HepG2 (cell line): ENCODE results near the gene PRR20G. TPM values are rescaled to one million over a fixed set of nuclear protein-coding genes. Genes with fewer than 3 reads are reported as not detected.

Experiments
- ATAC-seq: fragments of 200-7000 bp; cut with Tn5 transposase; 3 replicates; pipeline ENCODE4 v1.9.1; 2020; ENCODE audit warnings: mild to moderate bottlenecking, moderate library complexity
- BruUV-seq: library from RNA; stranded (reverse); fragments of 400-500 nt; replicated peaks from 2 replicates; lab custom pipeline; 2021; lab: Mats Ljungman, UMichigan
- CTCF ChIA-PET: fragments of 300-600 bp; formaldehyde crosslinking; extraction: SDS; loops from one replicate; lab custom pipeline; 2021; ENCODE audit warnings: low total read pairs, inconsistent platforms, low intra/inter-chr PET ratio; lab: Yijun Ruan, JAX
- POLR2A ChIA-PET: fragments of 350-600 bp; sonication (Branson Sonifier 250); formaldehyde crosslinking; loops from one replicate; lab custom pipeline; 2020; ENCODE audit warnings: antibody characterized with exemption, inconsistent platforms; lab: Yijun Ruan, JAX
- DNase-seq: peaks from one replicate; pipeline ENCODE4 v3.0.0-alpha.2; 2015; ENCODE audit warnings: low spot score
- FAIRE-seq: peaks from 3 replicates; lab custom pipeline; 2011; peaks lifted over from hg19 to GRCh38; lab: Jason Lieb, UNC
- H2AFZ ChIP-seq: one replicate; pipeline ENCODE4 v1.6.1; 2011; ENCODE audit warnings: low read length, inconsistent platforms
- H3K27ac ChIP-seq: fragments of 300-600 bp; 3 replicates; pipeline ENCODE4 v1.8.0; 2011; ENCODE audit warnings: mixed run types, mild to moderate bottlenecking, mixed read lengths, low read length, inconsistent platforms; ENCODE audit not compliant: insufficient read depth; ENCODE audit errors: extremely low read length
- H3K27me3 ChIP-seq, 2 experiments: fragments of 200-600 bp in 1 of 2; 2 replicates in 1 of 2; 3 replicates in 1 of 2; pipeline versions ENCODE4 v1.6.0 to v1.8.0; 2011; ENCODE audit warnings: low read length in 2 of 2, mild to moderate bottlenecking in 2 of 2, moderate library complexity in 2 of 2, inconsistent platforms in 1 of 2; ENCODE audit not compliant: insufficient read depth in 2 of 2, control insufficient read depth in 1 of 2
- H3K36me3 ChIP-seq, 2 experiments: fragments of 200-600 bp in 1 of 2; replicated peaks in 1 of 2; 2 replicates in 1 of 2; 3 replicates in 1 of 2; pipeline versions ENCODE4 v1.5.1 to v1.8.0; 2011; ENCODE audit warnings: low read length in 2 of 2, inconsistent platforms in 1 of 2; ENCODE audit not compliant: insufficient read depth in 2 of 2, control insufficient read depth in 1 of 2
- H3K4me1 ChIP-seq: 2 replicates; pipeline ENCODE4 v1.5.1; 2012; ENCODE audit warnings: low read length, inconsistent platforms; ENCODE audit not compliant: insufficient read depth
- H3K4me2 ChIP-seq: 2 replicates; pipeline ENCODE4 v1.6.0; 2011; ENCODE audit warnings: low read depth, low read length, inconsistent platforms
- H3K4me3 ChIP-seq, 3 experiments: fragments of 200-600 bp in 1 of 3; sonication (generic), shearing (Covaris generic) in 1 of 3; replicated peaks in 1 of 3; 2 replicates each; pipeline ENCODE4 v1.5.1; 2011 to 2016; ENCODE audit warnings: low read length in 3 of 3, inconsistent platforms in 2 of 3, low read depth in 2 of 3, mild to moderate bottlenecking in 2 of 3, control low read depth in 1 of 3, mixed read lengths in 1 of 3; ENCODE audit not compliant: insufficient read depth in 1 of 3
- H3K79me2 ChIP-seq: one replicate; pipeline ENCODE4 v1.6.1; 2011; ENCODE audit warnings: low read length, inconsistent platforms; ENCODE audit not compliant: insufficient read depth
- H3K9ac ChIP-seq: 2 replicates; pipeline ENCODE4 v1.6.0; 2011; ENCODE audit warnings: mild to moderate bottlenecking, low read depth, low read length, inconsistent platforms; ENCODE audit not compliant: insufficient read depth
- H3K9me3 ChIP-seq: 2 replicates; pipeline ENCODE4 v1.5.1; 2012; ENCODE audit warnings: mild to moderate bottlenecking, low read length
- H4K20me1 ChIP-seq: 2 replicates; pipeline ENCODE4 v1.6.0; 2011; ENCODE audit warnings: inconsistent platforms, mild to moderate bottlenecking, low read length, moderate library complexity; ENCODE audit not compliant: insufficient read depth
- CBX1 ChIP-seq: IDR thresholded peaks from one replicate; pipeline ENCODE4 v1.6.1; 2016; ENCODE audit warnings: antibody characterized with exemption, low read depth
- CENPT ChIP-seq: sonication (generic); formaldehyde crosslinking; IDR thresholded peaks from 2 replicates; pipeline ENCODE4 v1.8.0; 2022; ENCODE audit warnings: low read depth, mild to moderate bottlenecking, moderate library complexity, missing genetic modification reagents
- CTCF ChIP-seq: sonication (generic); formaldehyde crosslinking; IDR thresholded peaks from 2 replicates; pipeline ENCODE4 v1.5.0; 2020; ENCODE audit warnings: mild to moderate bottlenecking, missing genetic modification reagents, moderate library complexity
- DMAP1 ChIP-seq: IDR thresholded peaks from 2 replicates; pipeline ENCODE4 v1.6.1; 2016
- ETS1 ChIP-seq: sonication (generic); formaldehyde crosslinking; IDR thresholded peaks from 2 replicates; pipeline ENCODE4 v1.4.0; 2020; ENCODE audit warnings: missing genetic modification reagents
- GABPB1 ChIP-seq: IDR thresholded peaks from 2 replicates; pipeline ENCODE4 v1.6.1; 2016; ENCODE audit warnings: mild to moderate bottlenecking, missing genetic modification reagents, moderate library complexity, missing compliant biosample characterization
- TRAFD1 ChIP-seq: sonication (generic); formaldehyde crosslinking; IDR thresholded peaks from 2 replicates; pipeline ENCODE4 v1.5.1; 2020; ENCODE audit warnings: missing genetic modification reagents, mild to moderate bottlenecking, borderline replicate concordance
- USF2 ChIP-seq, 2 experiments: sonication (generic) in 1 of 2; formaldehyde crosslinking in 1 of 2; IDR thresholded peaks; 2 replicates each; pipeline versions ENCODE4 v1.5.1 to v1.6.1; 2011 to 2020; ENCODE audit warnings: borderline replicate concordance in 1 of 2, low read depth in 1 of 2, low read length in 1 of 2, mild to moderate bottlenecking in 1 of 2, missing genetic modification reagents in 1 of 2, moderate library complexity in 1 of 2
- ZFP91 ChIP-seq: sonication (generic); formaldehyde crosslinking; IDR thresholded peaks from 2 replicates; pipeline ENCODE4 v1.9.0; 2022; ENCODE audit warnings: missing genetic modification reagents, mild to moderate bottlenecking, borderline replicate concordance
- ZNF501 ChIP-seq: sonication (generic); formaldehyde crosslinking; IDR thresholded peaks from 2 replicates; pipeline ENCODE4 v1.5.1; 2020; ENCODE audit warnings: mild to moderate bottlenecking, moderate library complexity, missing genetic modification reagents
- ZNF780A ChIP-seq: sonication (generic); formaldehyde crosslinking; IDR thresholded peaks from 2 replicates; pipeline ENCODE4 v1.8.0; 2022; ENCODE audit warnings: mild to moderate bottlenecking, missing genetic modification reagents, moderate library complexity
- ZUFSP ChIP-seq: sonication (generic); formaldehyde crosslinking; IDR thresholded peaks from 2 replicates; pipeline ENCODE4 v1.9.0; 2021; ENCODE audit warnings: missing genetic modification reagents, mild to moderate bottlenecking, borderline replicate concordance
- WGBS: methylation state at CpG from one replicate; pipeline ENCODE4 v1.1.6; 2017; ENCODE audit warnings: low lambda C conversion rate; 5-methylcytosine and 5-hydroxymethylcytosine counted together
- in situ Hi-C: cut with HindIII; loops from 2 replicates; pipeline ENCODE4 v1.10.0; 2017; ENCODE audit warnings: low pct_unique_long_range_greater_than_20kb; ENCODE audit not compliant: extremely low pct_ligation_motif_present
- intact Hi-C: fragments of 100-400 bp; cut with micrococcal nuclease; formaldehyde crosslinking; loops from one replicate; pipeline ENCODE4 v1.10.0; 2022; ENCODE audit not compliant: unreplicated experiment
- polyA plus RNA-seq, 8 experiments: library from polyadenylated mRNA; depleted of rRNA in 3 of 8; stranded (reverse) in 7 of 8; unstranded in 1 of 8; fragments of >200 nt; fragmentation: Illumina TruSeq in 4 of 8; extraction: Trizol in 4 of 8; gene quantifications; 2 replicates each; pipeline versions ENCODE4 v1.2.1 to v1.2.3, GENCODE V29; 2011 to 2016; ENCODE audit warnings: low read depth in 4 of 8, missing spikeins in 1 of 8, mixed read lengths in 1 of 8; ENCODE audit not compliant: insufficient read depth in 1 of 8
- total RNA-seq, 5 experiments: library from RNA; depleted of rRNA; stranded (reverse); fragments of >200 nt; fragmentation: Illumina TruSeq; extraction: Trizol; gene quantifications; 2 replicates each; pipeline ENCODE4 v1.2.3, GENCODE V29; 2016; ENCODE audit warnings: low read depth in 1 of 5

The PRR20G gene
- total and polyA plus RNA-seq, 2 of the 13 experiments (the other 11 are each of a cell fraction or from before 2014, with no cell fraction given), result not detected

GRCh38 chr3:127305499-127306060 is 17.7 kb upstream of the PRR20G start:
- DNase-seq (no peak), ATAC-seq (no peak), FAIRE-seq (no peak)
- H3K27ac ChIP-seq, result no peak overlapping the region
- no peaks in the 10 kb centered on the region for H3K9me3 ChIP-seq
- CTCF ChIA-PET, result no interaction called here
- no peak overlapping the region for H3K4me3 ChIP-seq
- H4K20me1 ChIP-seq, result no peaks in the 10 kb centered on the region
- POLR2A ChIA-PET, result no interaction called here
- TF ChIP-seq ZFP91, result no peak
- no peak for TF ChIP-seq ETS1
- TF ChIP-seq ZNF501, result no peak
- no peak for TF ChIP-seq GABPB1 (CRISPR knock-in tag)
- no peak for TF ChIP-seq ZNF780A (CRISPR knock-in tag)
- no peak for TF ChIP-seq DMAP1 (CRISPR knock-in tag)
- no peak for TF ChIP-seq CBX1
- no peak for TF ChIP-seq ZUFSP (CRISPR knock-in tag)
- TF ChIP-seq TRAFD1 (CRISPR knock-in tag), result no peak
- no peak for TF ChIP-seq CENPT
- TF ChIP-seq USF2 (IDR thresholded peaks at IDR 0.05; ENCODE audit: low read depth, low read length), result no peak
- no peak for TF ChIP-seq USF2 (CRISPR knock-in tag; IDR thresholded peaks at IDR 0.05; ENCODE audit: borderline replicate concordance)
- no peak for TF ChIP-seq CTCF
- in situ Hi-C loops, result no loop called here
- intact Hi-C loops, result no loop called here
- 25% methylated on average over 9 of the region's 9 CpGs for WGBS
- peaks cover 8 to 18% of the 10 kb centered on the region in 2 experiments; a peak in 3 of 5 replicates for H3K27me3 ChIP-seq
- BruUV-seq, result no TSS peak
- peaks cover 11% of the 10 kb centered on the region for H3K4me1 ChIP-seq
- no peaks in the 10 kb centered on the region for H3K36me3 ChIP-seq
- H2AFZ ChIP-seq, result no peak overlapping the region
- H3K4me2 ChIP-seq, result no peak overlapping the region
- H3K9ac ChIP-seq, result no peak overlapping the region
- no peaks in the 10 kb centered on the region for H3K79me2 ChIP-seq
